OCI-LY1 (cell line): Measurements from ENCODE around the gene BUD23.

Experiments
- EZH2 ChIP-seq: fragments of 200-600 bp; sonication (generic), shearing (Covaris generic); IDR thresholded peaks from 2 replicates; pipeline ENCODE4 v1.8.0; 2017; ENCODE audit warnings: borderline replicate concordance, mixed run types, mild to moderate bottlenecking, antibody characterized with exemption, low read length, moderate library complexity, mixed read lengths
- TF ChIP-seq, protein P1 (sequence below): fragments of 200-600 bp; sonication (generic), shearing (Covaris generic); IDR thresholded peaks from 2 replicates; pipeline ENCODE4 v1.5.1; 2017; ENCODE audit warnings: mild to moderate bottlenecking, antibody characterized with exemption, low read length, moderate library complexity, mixed read lengths

DNA sequence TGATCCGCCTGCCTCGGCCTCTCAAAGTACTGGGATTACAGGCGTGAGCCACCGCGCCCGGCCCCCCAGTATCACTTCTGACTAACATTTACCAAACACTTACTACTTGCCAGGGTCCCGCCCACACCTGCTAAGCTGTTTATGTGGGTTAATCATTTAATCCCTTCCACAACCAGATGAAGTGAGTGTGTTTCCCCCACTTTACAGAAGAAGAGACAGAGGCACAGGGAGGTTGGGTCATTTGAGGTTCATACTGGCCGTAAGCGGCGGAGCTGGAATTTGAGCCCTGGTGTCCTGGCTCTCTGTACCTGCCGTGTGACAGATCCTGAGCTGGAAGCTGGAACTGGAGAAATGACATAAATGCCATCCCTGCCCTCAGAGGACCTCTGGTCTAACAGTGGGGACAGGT lies 30.9 kb upstream of the BUD23 start:
- TF ChIP-seq, protein P1, sequence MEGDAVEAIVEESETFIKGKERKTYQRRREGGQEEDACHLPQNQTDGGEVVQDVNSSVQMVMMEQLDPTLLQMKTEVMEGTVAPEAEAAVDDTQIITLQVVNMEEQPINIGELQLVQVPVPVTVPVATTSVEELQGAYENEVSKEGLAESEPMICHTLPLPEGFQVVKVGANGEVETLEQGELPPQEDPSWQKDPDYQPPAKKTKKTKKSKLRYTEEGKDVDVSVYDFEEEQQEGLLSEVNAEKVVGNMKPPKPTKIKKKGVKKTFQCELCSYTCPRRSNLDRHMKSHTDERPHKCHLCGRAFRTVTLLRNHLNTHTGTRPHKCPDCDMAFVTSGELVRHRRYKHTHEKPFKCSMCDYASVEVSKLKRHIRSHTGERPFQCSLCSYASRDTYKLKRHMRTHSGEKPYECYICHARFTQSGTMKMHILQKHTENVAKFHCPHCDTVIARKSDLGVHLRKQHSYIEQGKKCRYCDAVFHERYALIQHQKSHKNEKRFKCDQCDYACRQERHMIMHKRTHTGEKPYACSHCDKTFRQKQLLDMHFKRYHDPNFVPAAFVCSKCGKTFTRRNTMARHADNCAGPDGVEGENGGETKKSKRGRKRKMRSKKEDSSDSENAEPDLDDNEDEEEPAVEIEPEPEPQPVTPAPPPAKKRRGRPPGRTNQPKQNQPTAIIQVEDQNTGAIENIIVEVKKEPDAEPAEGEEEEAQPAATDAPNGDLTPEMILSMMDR, result no peak
- no peak for TF ChIP-seq EZH2
